NCI-H510A treated with DMSO at 0.1 percent for 48 hours (cell line): ENCODE data around the gene FGD2.

Experiments
- DNase-seq: peaks from one replicate; lab custom pipeline; 2025; lab: John Stamatoyannopoulos, UW

FGD2 gene

DNA sequence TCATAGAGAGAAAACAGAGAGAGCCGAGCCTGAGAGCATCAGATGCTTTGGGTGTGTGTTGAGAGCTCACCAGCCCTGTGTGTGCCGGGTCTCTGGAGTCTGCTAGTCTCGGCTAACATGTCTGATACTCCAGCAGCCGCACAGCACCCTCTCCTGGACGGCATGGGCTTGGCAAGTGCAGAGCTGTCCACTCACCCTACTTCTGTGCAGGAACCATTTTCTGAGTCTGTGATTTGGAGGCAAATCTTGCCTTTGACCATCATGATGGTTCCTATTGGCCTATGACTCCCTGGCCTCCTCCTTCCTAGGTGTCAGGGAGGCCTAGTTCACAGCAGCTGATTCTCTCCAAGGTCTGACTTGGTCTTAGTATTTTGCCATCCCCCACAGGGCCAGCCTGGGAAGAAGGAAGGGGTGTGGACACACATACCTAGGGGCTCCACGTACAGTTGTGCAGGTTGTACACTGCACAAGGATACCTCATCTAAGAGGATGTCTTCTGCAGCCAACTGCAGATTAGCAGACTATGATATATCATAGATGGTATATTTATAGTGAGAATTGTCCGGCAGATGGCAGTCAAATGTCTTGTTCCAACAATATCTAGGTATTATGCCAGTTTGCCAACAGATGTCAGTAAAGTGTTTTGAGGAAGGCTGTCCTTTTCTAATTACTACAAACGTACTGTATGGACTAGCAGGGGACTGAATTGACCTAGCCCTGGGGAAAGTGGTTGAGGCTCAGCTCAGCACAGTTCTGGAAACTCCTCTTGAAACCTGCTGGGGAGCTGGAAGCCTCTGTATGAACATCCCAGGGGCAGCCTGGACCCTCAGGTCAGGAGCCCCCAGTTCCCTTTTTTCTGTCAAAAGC lies 13.0 kb downstream of the FGD2 start:
- peak; percentile 98 for DNase-seq

DNA sequence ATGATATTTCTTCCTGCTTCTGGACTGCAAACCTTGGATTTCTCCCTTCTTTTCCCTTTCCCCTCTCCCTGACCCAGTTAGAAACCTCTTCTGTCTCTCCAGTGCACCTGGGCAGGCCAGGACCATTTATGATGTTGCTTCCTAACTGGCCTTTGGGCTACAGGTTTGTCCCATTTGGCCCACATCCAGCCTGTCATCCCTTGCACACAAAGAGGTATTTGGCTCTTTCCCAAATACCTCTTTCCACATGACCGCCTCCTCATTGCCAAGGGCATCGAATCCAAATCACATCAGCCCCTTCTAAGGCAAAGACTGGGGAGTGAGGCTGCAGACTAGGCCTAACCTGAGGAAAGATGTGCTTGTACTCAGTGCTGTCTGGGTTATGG lies 13.6 kb downstream of the FGD2 start:
- peak; percentile 70 for DNase-seq

DNA sequence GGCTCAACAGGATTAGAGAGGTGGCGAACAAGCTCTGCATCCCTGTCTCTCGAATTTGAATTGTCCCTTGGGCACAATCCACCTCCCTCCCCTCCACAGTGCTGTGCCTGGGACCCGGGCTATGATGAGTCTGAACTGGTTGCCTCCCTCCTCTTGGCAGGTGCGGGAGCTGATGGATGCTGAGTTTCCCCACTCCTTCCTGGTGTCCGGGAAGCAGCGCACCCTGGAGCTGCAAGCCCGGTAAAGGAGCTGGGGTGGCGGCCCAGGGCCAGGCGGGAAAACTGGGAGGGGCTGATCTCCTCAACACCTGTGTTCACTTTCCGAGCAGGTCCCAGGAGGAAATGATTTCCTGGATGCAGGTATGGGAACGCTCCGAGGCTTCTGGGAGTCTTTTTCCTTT lies 14.9 kb downstream of the FGD2 start:
- DNase-seq = peak; percentile 80

DNA sequence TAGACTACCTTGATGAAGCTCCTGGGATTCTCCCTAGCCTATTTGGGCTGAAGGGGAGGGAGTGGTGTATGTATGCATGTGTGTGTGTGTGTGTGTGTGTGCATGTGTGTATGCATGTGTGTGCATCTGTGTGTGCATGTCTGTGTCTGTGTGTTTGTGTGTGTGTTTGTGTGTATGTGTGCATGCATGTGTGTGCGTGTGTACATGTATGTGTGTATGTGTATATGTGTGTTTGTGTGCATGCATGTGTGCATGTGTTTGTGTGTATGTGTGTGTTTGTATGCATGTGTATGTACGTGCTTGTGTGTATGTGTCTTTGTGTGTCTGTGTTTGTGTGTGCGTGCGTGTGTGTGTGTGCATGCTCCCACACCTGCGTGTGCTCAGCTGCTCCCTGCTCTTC lies 15.4 kb downstream of the FGD2 start:
- no peak for DNase-seq

DNA sequence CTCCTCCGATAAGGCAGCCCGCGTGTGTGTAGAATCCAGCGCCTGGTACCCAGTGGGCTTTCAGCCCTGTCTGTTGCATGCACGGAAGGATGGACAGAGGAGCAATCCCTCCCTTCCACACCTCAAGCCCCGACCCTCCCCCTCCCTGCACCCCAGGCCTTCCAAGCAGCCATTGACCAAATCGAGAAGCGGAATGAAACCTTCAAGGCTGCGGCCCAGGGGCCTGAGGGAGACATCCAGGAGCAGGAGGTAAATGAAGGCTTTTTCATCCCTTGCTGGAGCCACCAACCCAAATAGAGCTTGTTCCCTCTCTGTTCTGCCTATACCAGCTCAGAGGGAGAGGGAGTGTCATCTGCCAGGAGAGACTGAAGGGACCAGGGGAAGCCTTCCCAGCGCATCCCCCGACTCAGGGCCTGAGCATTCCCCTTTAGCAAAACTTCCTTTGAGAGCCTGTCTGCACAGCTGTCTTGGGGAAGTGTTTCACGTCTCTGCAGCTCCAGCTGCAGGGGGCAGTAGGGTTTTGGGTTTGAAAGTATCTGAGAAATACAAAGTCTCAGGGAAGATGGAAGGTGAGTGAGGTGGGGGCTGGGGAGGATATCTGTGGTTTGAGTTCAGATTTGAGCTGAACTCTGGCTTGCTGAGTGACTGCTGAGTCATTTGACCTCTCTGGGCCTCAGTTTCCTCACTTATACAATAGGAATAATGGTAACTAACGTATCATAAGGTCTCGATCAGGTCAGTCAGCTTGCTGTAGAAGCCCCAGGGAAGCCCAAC lies 16.1 kb downstream of the FGD2 start:
- DNase-seq = no peak

DNA sequence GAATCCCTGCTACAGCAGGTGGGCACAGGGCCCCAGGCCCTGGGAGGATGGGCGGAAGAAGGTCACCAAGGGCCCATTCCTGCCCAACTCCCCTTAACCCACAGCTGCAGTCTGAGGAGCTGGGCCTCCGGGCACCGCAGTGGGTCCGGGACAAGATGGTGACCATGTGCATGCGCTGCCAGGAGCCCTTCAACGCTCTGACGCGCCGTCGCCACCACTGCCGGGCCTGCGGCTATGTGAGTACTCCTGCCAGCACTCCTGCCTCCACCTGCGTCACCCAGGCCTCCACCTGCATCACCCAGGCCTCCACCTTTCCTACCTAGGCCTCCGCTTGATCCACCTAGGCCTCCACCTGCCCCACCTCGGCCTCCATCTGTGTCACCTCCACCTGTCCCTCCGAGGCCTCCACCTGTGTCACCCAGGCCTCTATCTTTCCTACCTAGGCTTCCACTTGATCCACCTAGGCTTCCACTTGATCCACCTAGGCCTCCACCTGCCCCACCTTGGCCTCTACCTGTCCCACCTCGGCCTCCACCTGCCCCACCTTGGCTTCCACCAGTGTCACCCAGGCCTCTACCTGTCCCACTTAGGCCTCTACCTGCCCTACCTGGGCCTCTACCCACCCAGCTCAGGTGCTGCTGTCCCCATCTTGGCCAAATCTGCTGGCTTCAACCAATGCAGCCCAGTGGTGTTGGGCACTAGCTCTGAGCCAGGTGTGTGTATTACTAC lies 16.8 kb downstream of the FGD2 start:
- no peak for DNase-seq

DNA sequence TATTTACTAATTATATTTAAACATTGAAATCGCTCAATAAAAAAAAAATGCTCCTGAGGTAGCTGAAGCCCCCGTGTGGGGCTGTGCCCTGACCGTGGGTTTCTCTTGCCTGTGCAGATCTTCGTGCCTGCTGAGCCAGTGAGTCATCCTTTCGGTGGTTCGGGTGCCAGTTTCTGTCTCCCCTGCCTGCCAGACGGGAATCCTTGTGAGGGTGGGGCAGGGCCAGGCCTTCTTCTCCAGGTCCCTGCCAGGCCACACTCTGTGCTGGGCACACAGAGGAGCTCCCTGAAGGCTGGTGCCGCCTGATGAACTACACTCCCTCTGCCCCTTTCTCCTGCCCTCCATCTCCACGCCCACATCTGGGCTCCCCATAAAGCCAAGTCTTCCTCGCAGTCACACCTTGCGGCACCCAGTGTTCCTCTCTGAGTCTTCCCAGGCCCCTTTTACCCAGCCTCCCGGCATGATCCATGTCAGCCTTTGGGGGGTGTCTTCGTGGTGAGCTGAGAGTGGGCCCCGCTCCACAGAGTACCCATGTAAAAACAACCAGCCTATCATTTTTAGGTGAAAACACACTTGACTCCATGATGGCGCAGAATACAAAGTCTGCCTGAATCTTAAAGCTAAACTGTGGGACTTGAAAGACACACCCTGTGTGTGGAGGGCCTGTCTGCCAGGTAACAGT lies 19.3 kb downstream of the FGD2 start:
- no peak for DNase-seq

DNA sequence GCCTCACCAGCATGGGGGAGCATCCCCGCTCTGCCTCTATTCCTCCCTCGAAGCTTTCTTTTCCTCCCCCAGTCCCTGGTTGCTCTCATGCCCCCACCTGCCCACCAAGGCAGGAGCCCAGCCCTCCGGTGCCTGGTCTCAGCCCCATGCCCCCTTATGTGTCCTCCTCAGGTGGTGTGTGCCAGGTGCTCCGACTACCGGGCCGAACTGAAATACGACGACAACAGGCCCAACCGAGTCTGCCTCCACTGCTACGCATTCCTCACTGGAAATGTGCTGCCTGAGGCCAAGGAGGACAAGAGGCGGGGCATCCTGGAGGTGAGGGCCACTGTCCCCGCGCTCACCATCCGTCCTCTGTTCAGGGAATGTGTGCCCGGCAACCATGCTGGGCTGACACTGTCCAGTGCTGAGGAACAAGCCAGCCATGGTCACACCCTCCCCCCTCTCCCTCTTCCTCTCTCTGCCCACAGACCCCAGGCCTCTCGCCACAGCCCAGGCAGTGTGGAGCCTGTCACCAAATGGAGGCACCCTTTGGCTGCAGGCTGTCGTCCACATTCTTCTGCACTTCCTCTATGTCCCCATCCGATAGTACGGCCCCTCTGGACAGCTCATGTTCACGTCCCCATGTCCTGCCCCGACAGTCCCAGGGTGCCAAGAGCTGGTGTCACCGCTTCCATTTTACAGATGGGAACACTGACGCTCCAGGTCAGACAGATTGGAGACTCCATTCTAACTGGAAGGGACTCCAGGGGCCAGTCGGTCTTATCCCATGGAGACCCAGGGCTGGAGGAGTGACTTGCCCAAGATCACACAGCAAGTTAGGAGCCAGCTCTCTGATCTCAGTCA lies 20.4 kb downstream of the FGD2 start:
- DNase-seq = no peak

DNA sequence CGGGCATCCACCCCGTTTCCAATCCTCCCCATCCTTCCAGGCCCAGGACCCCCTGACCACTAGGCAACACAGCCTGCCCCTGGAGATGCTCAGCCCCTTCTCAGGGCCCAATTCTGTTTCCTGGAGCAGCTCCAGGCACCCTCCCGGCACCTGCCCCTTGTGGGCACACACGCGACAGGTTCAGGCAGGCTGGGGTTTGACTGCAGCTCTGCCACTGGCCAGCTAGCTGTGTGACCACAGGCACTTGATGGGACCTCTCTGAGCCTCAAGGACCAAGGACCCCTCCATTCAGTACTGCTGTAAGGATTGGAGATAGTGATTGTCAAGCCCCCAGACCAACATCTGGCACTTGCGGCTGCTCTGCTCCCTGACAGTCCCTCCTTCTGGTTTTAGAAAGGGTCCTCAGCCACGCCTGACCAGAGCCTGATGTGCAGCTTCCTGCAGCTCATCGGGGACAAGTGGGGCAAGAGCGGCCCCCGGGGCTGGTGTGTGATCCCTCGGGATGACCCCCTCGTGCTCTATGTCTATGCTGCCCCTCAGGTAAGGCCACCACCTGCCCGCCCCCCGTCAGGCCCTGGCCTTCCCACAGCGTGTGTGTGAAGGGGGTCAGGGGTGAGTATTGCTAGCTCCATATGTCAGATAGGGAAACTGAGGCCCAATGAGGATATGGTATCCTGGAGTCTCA lies 21.7 kb downstream of the FGD2 start:
- no peak for DNase-seq

DNA sequence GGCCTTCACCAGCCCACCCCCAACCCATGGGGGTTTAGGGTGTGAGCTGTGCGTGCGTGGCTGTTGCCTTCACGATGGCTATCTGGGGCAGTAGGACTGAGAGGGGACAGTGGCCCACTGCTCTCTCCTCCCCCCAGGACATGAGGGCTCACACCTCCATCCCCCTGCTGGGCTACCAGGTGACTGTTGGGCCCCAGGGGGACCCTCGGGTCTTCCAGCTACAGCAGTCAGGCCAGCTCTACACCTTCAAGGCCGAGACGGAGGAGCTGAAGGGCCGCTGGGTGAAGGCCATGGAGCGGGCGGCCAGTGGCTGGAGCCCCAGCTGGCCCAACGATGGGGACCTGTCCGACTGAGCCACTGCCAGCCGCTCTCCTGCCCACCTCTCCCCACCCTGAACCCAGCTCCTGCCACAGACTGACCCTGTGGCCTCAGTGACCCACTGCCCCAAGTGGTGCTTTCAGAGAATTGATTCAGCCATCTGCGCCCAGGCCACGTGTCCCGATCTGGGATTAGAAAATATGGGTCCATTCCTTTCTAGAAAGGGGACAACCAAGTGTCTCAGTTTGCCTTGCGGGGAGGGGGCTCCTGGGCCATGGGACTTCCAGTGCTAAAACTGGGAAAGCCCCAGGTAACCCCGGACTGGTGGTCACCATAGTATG lies 22.5 kb downstream of the FGD2 start:
- DNase-seq = no peak

DNA sequence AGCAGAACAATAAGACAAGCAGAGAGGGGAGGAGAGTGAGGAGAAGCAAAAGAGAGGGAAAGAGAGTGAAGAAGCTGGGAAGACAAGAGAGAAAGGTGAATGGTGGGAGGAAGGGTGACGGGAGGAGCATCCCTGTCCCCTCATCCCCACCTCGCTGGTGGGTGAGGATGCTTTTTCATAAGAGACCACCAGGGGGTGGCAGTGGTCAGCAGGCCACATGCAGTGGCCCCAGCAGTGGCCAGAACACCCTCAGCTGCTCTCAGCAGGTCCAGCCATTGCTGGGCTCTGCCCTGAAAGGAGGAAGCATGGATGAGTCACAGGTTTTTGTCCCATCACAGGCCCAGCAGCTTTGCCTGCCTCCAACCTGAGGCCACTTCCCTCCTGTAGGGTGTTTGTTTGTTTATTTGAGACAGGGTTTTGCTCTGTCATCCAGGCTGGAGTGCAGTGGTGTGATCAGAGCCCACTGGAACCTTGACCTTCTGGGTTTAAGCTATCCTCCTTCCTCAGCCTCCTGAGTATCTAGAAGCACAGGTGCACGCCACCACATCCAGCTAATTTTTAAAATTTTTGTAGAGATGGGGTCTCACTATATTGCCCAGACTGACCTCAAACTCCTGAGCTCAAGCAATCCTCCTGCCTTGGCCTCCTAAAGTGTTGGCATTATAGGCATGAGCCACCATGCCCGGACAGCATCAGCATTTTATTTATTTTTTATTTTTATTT lies 24.0 kb downstream of the FGD2 start:
- no peak for DNase-seq

DNA sequence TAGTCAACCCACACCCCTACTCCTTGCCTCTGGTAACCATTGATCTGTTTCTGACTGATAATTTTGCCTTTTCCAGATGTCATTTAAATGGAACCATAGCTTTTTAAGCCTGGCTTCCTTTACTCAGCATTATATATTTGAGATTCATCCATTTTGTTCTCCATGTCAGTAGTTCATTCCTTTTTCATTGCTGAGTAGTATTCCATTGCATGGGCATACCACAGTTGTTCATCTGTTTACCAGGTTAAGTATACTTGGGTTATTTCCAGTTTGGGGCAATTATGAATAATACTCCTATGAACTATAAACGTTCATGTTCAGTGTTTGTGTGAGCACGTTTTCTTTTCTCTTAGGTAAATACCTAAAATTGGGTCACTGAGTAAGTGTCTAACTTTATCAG lies 25.1 kb downstream of the FGD2 start:
- no peak for DNase-seq

DNA sequence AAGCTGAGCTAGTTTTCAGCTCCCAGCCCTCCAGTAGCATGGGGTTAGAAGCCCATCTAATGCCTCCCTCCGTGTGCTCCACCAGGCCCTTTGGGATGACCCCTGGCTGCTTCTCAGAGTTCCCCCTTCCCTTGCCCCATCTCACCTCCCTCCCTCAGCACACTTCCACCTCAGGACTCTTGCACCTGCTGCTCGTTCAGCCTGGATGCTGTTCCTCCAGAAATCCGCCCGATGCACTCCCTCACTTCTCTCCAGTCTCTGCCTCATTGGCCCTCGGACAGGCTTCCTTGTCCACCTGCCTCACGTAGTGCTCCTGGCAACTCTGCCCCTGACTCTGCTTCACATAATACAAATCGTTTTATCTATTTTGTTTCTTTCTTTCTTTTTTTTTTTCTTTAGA lies 26.8 kb downstream of the FGD2 start:
- DNase-seq = no peak

DNA sequence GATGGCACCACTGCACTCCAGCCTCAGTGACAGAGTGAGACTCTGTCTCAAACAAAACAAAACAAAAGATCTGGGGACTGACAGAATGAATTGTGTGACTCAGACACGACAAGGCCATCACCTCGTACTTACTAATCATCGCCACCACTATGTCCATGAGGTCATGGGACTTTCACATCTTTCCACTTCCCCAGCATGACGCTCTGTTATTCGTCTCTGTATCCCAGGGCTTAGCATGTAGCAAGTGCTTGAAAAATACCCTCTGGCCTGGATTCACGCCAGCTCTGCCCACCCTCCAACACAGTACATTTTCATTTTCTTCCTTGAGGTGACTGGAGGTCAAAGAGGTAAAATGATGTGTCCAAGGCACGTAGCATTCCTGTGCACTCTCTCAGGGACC lies 27.8 kb downstream of the FGD2 start:
- DNase-seq = no peak

DNA sequence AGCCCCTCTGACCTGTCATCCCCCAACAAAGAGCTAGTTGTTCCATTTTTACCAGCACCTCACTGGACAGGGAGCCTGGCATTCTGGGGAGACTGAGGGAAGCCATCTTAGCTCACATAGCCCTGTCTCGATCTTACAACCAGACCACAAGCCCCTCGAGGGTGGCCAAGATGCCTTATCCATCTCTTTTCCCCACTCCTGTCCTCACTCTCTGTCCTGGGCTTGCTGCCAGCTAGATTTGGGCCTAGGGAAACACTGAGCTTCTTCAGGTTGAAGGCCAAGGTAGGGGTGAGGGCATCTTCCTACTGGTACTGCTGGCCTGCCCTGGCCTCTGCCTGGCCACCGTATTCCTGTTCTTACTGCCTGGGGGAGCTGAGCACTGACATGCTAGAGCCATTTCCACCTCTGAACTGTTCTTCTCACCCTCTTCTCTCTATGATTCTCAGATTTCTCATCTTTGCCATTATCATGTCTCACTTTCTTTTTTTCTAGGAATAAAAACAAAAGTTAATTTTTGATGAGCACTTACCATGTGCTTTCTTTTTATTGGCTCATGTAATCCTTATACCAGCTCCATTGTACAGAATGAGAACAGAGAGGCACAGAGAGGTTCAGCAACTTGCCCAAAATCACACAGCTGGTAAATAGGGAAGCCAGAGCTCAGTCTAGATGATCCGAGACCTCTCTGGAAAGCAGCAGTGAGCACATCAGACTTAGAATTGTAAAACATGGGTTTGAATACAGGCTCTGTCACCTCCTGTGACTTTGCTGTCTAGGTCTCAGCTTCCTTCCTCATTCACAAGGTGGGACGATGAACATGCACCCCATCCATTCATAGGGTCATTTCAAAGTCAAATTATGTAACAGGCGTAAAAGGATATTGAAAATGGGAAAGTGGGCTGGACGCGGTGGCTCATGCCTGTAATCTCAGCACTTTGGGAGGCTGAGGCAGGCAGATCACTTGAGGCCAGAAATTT lies 28.7 kb downstream of the FGD2 start:
- no peak for DNase-seq

DNA sequence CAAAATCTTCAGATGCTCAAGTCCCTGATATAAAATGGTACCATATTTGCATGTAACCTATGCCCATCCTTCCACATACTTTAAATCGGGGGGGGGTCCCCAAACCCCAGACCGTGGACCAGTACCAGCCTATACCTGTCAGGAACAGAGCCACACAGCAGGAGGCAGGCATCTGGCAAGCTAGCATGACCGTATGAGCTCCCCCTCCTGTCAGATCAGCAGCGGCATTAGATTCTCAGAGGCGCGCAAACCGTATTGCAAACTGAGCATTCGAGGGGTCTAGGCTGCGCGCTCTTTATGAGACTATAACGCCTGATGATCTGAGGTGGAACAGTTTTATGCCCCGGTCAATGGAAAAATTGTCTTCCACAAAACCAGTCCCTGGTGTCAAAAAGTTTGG lies 30.7 kb downstream of the FGD2 start:
- no peak for DNase-seq

DNA sequence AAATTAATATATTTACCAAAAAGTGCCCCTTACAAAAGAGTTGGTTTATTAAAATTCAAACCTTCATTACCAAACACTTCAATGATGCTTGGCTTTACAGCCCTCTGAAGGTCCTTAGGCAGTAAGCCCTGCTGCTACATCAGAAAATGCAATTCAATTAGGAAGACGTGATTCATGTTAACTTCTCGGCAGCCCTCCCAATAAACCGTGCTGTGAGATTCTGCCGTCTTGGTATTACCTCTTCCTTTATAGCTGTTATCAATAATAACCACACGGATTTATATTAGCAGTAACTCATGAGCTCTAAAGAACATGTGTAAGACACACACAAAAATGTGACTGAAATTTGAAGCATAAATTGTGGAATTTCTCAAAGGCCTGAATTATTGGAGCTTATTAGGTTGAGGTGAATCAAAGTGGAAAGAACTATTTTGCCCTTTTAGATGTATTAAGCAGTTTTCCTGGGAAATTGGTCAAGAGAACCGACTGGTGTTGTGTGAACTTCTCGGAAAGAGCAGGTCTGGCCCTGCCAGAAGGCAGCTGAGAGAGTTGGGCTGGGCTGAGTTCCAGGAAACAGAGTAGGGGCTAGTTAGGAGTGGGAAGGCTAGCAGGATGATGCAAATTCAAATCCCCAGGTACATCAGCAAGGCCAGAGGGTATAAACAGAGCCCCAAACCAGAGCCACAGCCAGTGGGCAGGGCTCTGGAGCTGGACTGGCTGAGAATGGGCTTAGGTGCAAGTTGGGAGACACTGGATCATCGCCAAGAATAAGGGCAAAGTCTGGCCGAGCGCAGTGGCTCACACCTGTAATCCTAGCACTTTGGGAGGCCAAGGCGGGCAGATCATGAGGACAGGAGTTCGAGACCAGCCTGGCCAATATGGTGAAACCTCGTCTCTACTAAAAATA lies 33.1 kb downstream of the FGD2 start:
- DNase-seq = no peak
